MM.1S (cell line): ENCODE results near the gene EEPD1.

Experiments
- CTCF ChIP-seq: fragments of 300-600 bp; sonication (generic); IDR thresholded peaks from 2 replicates; pipeline ENCODE4 v1.5.1; 2016; ENCODE audit warnings: antibody characterized with exemption, low read length, mixed read lengths
- EZH2phosphoT487 ChIP-seq: fragments of 300-600 bp; sonication (generic); IDR thresholded peaks from 2 replicates; pipeline ENCODE4 v1.6.1; 2018; ENCODE audit warnings: antibody characterized with exemption, low read length

DNA sequence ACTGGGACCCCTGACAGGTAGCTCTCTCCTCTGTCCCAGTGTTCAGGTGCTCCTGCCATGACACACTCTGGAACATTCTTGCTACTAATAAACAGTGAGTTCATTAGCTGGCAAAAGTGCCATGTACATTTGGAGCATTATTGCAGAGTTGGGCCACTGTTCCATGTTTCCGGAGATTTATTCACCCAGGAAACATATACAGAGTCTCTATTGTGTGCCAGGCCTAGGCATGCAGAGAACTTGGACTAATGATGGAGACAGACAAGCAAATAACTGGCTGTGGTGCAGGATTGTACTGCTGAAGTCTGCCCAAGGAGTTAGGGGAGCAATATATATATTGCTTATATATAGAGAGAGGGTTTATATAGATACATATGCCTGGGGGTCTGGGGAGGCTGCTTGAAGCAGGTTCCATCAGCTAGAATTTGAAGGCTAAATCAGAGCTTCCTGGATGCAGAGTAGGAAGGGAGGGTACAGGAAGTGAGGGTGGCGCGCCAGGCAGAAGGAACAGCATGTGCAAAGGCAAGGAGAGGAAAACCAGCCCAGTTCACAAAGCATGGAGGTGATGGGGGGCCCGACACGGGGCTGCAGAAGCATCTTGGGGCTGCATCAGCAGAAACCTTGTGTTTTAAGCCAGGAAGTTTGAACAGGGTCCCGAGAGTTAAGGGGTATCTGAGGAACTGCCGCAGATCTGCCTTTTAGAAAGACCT is 22.7 kb upstream of the EEPD1 start:
- TF ChIP-seq CTCF: no peak
- no peak for TF ChIP-seq EZH2phosphoT487
